Choroid plexus epithelial cell (primary cell): ENCODE data around the gene GRIN3B.

Experiments
- DNase-seq: peaks from one replicate; pipeline ENCODE4 v3.0.0-alpha.2; 2010; ENCODE audit warnings: low read depth
- H3K4me3 ChIP-seq: 2 replicates; pipeline ENCODE4 v1.5.1; 2011; ENCODE audit warnings: low read depth, mild to moderate bottlenecking, control low read depth, low read length, moderate library complexity
- CTCF ChIP-seq: conservative IDR thresholded peaks from 2 replicates; pipeline ENCODE4 v1.5.1; 2011; ENCODE audit warnings: low read depth, mild to moderate bottlenecking, control low read depth, inconsistent platforms, low read length, moderate library complexity

The GRIN3B gene

DNA sequence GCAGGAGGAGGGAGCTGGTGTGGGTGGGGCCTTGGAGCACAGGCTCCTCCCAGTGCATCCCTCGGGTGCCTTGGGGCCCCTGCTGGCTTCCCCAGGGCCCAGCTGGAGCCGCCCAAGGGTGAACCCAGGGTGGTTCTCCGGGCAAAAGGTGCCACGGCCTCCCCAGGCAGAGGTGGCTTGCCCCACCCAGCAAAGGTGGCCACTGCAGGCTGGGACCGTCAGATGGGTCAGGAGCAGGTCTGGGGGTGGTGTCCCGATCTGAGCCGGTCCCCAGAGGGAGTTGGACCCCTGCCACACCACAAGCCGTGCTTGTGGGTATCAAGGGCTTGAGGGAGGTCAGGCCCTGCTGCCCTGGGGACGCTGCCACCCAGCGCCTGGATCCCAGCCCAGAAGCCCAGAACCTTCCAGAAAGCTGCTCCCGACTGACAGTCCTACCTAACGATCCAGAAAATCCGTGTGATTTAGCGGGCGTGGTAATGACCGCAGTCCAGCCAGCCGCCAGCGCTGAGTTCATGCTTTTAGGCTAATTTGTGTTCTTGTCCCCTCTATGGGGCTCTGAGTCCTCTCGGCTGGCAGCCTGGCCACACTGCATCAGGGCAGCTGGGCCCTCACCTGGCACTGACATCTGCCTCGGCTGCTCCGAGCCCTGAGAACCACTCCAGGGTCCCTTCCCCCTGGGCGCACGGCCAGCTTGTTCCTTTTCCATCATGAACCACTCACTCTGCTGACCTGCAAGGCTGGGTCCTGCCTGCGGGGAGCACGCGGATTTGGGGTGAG lies 5.0 kb upstream of the GRIN3B start:
- no peak for DNase-seq
- TF ChIP-seq CTCF, result no peak
- no peak overlapping the region for H3K4me3 ChIP-seq

DNA sequence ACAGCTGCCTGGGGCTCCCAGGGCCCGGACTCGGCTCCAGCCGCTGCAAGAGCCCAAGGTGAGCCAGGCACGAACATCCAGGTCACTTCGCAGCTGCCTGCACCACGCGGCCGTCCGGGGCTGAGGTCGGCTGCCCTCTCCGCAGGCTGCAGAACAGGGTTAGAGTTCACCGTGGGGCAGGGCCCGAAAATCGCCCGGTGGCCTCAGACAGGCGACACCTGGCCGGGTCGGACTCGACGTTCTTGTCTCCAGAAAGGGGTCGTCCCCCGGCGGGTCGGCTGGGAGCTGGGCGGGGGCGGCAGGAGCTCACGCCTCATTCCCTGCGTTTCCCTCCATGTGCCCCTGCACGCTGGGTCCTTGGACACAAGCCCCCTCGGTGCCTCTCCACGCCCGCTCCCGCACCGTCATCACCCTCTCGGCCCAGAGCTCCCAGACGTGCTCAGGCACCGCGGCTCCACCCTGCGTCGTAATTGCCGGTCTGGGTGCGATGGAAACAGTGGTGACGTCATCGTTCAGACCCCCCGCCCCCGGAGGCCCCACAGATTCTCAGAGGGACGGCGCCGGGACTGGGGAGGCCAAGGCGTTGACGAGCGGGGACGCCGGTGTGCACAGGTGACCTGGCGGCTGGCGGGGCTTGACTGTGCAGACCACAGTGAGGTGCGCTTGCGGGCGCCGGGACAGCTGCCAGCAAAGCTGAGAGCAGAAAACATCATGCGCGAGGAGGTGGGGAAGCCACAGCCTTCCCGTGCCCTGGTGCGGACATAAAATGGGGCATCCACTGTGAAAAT lies 4.0 kb upstream of the GRIN3B start:
- no peak for TF ChIP-seq CTCF
- H3K4me3 ChIP-seq, result peak overlapping the region; percentile 29

DNA sequence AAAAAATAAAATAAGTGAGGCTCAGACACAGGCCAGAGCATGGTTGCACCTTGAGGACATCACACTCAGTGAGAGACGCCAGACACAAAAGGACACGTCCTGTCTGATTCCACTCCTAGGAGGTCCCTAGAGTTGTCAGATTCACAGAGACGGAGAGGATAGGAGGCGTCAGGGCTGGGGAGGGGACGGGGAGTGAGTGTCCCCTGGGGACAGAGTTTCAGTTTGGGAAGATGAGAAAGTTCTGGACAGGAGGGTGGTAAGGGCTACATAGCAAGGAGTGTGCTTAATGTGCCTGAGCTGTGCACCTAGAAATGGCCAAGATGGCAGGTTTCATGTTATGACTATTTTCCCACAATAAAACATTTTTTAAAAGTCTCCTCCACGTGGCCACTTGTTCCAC lies 2.2 kb upstream of the GRIN3B start:
- no peak overlapping the region for H3K4me3 ChIP-seq
- no peak for DNase-seq
- no peak for TF ChIP-seq CTCF

More for the DNA sequence above, 4.0 kb upstream of the GRIN3B start:
- peak; percentile 54 for DNase-seq

DNA sequence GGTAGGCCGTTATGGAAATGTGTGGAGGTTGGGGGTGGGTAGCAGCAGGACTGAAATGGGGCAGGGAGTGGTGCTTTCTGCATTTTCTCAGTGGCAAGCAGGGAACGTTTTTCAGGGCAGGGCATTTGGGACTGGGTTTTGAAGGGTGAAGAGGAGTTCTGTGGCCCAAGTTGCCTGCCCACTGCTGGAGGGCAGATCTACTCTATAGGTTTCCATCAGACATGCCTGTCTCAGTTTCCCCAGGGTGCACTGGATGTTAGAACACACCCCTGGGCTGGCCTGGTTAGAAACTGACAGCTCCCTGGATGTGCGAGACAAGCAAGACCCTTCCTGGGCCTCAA lies 870 bp upstream of the GRIN3B start:
- no peak for DNase-seq
- no peak overlapping the region for H3K4me3 ChIP-seq
- no peak for TF ChIP-seq CTCF

- no peak for DNase-seq
- no peak overlapping the region for H3K4me3 ChIP-seq
- TF ChIP-seq CTCF, result no peak
These were observed 645 bp downstream of the GRIN3B start for GRCh38 chr19:1000591-1001537.

GRCh38 chr19:1001538-1002166 lies 1.4 kb downstream of the GRIN3B start:
- TF ChIP-seq CTCF, result peak; percentile 82
- no peak overlapping the region for H3K4me3 ChIP-seq

More at GRCh38 chr19:1001538-1002166, 1.4 kb downstream of the GRIN3B start:
- no peak for DNase-seq
